Neural cell (in vitro differentiated cells): Measurements from ENCODE around the gene EPHA5. TPM values are rescaled to one million over a fixed set of nuclear protein-coding genes. Genes with fewer than 3 reads are reported as not detected.

ENCODE experiments used
- H2AFZ ChIP-seq: fragments of 200-600, 300-800 bp; sonication (generic), shearing (Covaris generic); 2 replicates; pipeline ENCODE4 v1.6.0; 2014; ENCODE audit warnings: low read depth, mild to moderate bottlenecking, antibody characterized with exemption, low read length, moderate library complexity
- H3F3A ChIP-seq: fragments of 200-600 bp; shearing (Covaris generic); 2 replicates; pipeline ENCODE4 v1.6.1; 2016; ENCODE audit warnings: mild to moderate bottlenecking, moderate library complexity, mixed read lengths, antibody characterized with exemption, low read length; ENCODE audit not compliant: insufficient read depth, poor library complexity, severe bottlenecking
- H3K27ac ChIP-seq: fragments of 200-600, 300-800 bp; sonication (generic), shearing (Covaris generic); 2 replicates; pipeline ENCODE4 v1.5.1; 2014; ENCODE audit warnings: mild to moderate bottlenecking, low read length, moderate library complexity
- H3K27me3 ChIP-seq: fragments of 300-800, 200-600 bp; sonication (generic), shearing (Covaris generic); 2 replicates; pipeline ENCODE4 v1.6.0; 2014; ENCODE audit warnings: mild to moderate bottlenecking, low read depth, low read length, moderate library complexity; ENCODE audit not compliant: insufficient read depth
- H3K36me3 ChIP-seq: fragments of 300-800, 200-600 bp; sonication (generic), shearing (Covaris generic); 2 replicates; pipeline ENCODE4 v1.5.1; 2014; ENCODE audit warnings: mild to moderate bottlenecking, antibody characterized with exemption, low read length, moderate library complexity; ENCODE audit not compliant: insufficient read depth
- H3K4me2 ChIP-seq: fragments of 300-800, 200-600 bp; sonication (generic), shearing (Covaris generic); 2 replicates; pipeline ENCODE4 v1.6.0; 2014; ENCODE audit warnings: mild to moderate bottlenecking, low read length
- H3K4me3 ChIP-seq: fragments of 300-800, 200-600 bp; sonication (generic), shearing (Covaris generic); 2 replicates; pipeline ENCODE4 v1.5.1; 2014; ENCODE audit warnings: mild to moderate bottlenecking, low read length, moderate library complexity
- H3K79me2 ChIP-seq: fragments of 200-600 bp; shearing (Covaris generic); replicated peaks from 2 replicates; pipeline ENCODE4 v1.6.0; 2014; ENCODE audit warnings: mild to moderate bottlenecking, low read length, moderate library complexity; ENCODE audit not compliant: insufficient read depth
- H3K9ac ChIP-seq: fragments of 300-800, 200-600 bp; sonication (generic), shearing (Covaris generic); 2 replicates; pipeline ENCODE4 v1.6.1; 2016; ENCODE audit warnings: mild to moderate bottlenecking, low read length, mixed read lengths
- H3K9me2 ChIP-seq: fragments of 200-600 bp; shearing (Covaris generic); 2 replicates; pipeline ENCODE4 v1.6.1; 2016; ENCODE audit warnings: mild to moderate bottlenecking, low read length, mixed read lengths; ENCODE audit not compliant: insufficient read depth
- H3K9me3 ChIP-seq: fragments of 200-600, 300-800 bp; sonication (generic), shearing (Covaris generic); 2 replicates; pipeline ENCODE4 v1.6.1; 2016; ENCODE audit warnings: mild to moderate bottlenecking, mixed run types, low read length, moderate library complexity, mixed read lengths
- H4K20me1 ChIP-seq: fragments of 200-600 bp; shearing (Covaris generic); 2 replicates; pipeline ENCODE4 v1.6.1; 2016; ENCODE audit warnings: mild to moderate bottlenecking, mixed run types; ENCODE audit not compliant: insufficient read depth
- CTCF ChIP-seq: fragments of 450-650 bp; IDR thresholded peaks from 2 replicates; pipeline ENCODE4 v1.5.1; 2014; ENCODE audit warnings: antibody characterized with exemption, mild to moderate bottlenecking, moderate library complexity; ENCODE audit not compliant: poor library complexity, severe bottlenecking
- EP300 ChIP-seq: fragments of 450-650 bp; conservative IDR thresholded peaks from 2 replicates; pipeline ENCODE4 v1.6.1; 2014; ENCODE audit warnings: antibody characterized with exemption, mild to moderate bottlenecking, moderate library complexity; ENCODE audit not compliant: poor library complexity, severe bottlenecking
- EZH2 ChIP-seq: fragments of 200-600, 300-800 bp; shearing (Covaris generic), sonication (generic); IDR thresholded peaks from 2 replicates; pipeline ENCODE4 v1.6.1; 2014; ENCODE audit warnings: antibody characterized with exemption, low read length, borderline replicate concordance, mild to moderate bottlenecking; ENCODE audit not compliant: insufficient read depth, poor library complexity, severe bottlenecking
- MXI1 ChIP-seq: fragments of 450-650 bp; conservative IDR thresholded peaks from 2 replicates; pipeline ENCODE4 v1.6.1; 2014; ENCODE audit warnings: antibody characterized with exemption, mild to moderate bottlenecking; ENCODE audit not compliant: poor library complexity, severe bottlenecking
- POLR2AphosphoS5 ChIP-seq: IDR thresholded peaks from 2 replicates; pipeline ENCODE4 v1.6.1; 2012
- RAD21 ChIP-seq: fragments of 450-650 bp; conservative IDR thresholded peaks from 2 replicates; pipeline ENCODE4 v1.6.1; 2014; ENCODE audit warnings: antibody characterized with exemption, mild to moderate bottlenecking, moderate library complexity
- REST ChIP-seq: IDR thresholded peaks from 2 replicates; pipeline ENCODE4 v1.6.1; 2012; ENCODE audit warnings: borderline replicate concordance
- SMC3 ChIP-seq: fragments of 450-650 bp; conservative IDR thresholded peaks from 2 replicates; pipeline ENCODE4 v1.6.1; 2014; ENCODE audit warnings: antibody characterized with exemption, mild to moderate bottlenecking, moderate library complexity; ENCODE audit not compliant: poor library complexity
- TAF1 ChIP-seq: IDR thresholded peaks from 2 replicates; pipeline ENCODE4 v1.6.1; 2012; ENCODE audit warnings: low read depth
- polyA plus RNA-seq: library from polyadenylated mRNA; depleted of rRNA; stranded (reverse); fragments of >200 nt; gene quantifications from 2 replicates; pipeline ENCODE4 v1.2.3, GENCODE V29; 2014

Gene EPHA5
- polyA plus RNA-seq, 1 donor from 2014 or later, result 4.3 TPM

GRCh38 chr4:65559270-65559669, 111.0 kb downstream of the EPHA5 start:
- Histone ChIP-seq H4K20me1 (no peaks in the 10 kb centered on the region), H3K27me3 (no peaks in the 10 kb centered on the region), H3K79me2 (no peaks in the 10 kb centered on the region), H3K4me3 (no peak overlapping the region), H3K4me2 (no peak overlapping the region), H3K9ac (no peak overlapping the region), H3K36me3 (no peaks in the 10 kb centered on the region), H3K9me2 (no peaks in the 10 kb centered on the region), H2AFZ (no peak overlapping the region), H3K9me3 (no peaks in the 10 kb centered on the region), H3F3A (no peaks in the 10 kb centered on the region), H3K27ac (no peak overlapping the region)
- TF ChIP-seq CTCF (no peak), MXI1 (no peak)

GRCh38 chr4:65552057-65552456, 118.2 kb downstream of the EPHA5 start:
- Histone ChIP-seq H3K79me2 (no peaks in the 10 kb centered on the region), H3K36me3 (no peaks in the 10 kb centered on the region), H4K20me1 (no peaks in the 10 kb centered on the region), H3F3A (no peaks in the 10 kb centered on the region), H3K4me2 (no peak overlapping the region), H3K9ac (no peak overlapping the region), H3K9me3 (no peaks in the 10 kb centered on the region), H2AFZ (no peak overlapping the region), H3K27me3 (no peaks in the 10 kb centered on the region), H3K27ac (no peak overlapping the region), H3K4me3 (no peak overlapping the region), H3K9me2 (no peaks in the 10 kb centered on the region)
- no peak for TF ChIP-seq TAF1
- TF ChIP-seq EZH2, result no peak
- no peak for TF ChIP-seq RAD21
- TF ChIP-seq MXI1, result no peak
- TF ChIP-seq POLR2AphosphoS5, result no peak
- no peak for TF ChIP-seq CTCF
- no peak for TF ChIP-seq SMC3
- no peak for TF ChIP-seq REST
- no peak for TF ChIP-seq EP300
